Measurements from ENCODE around the gene PODN. TPM values are rescaled to one million over a fixed set of nuclear protein-coding genes. Genes with fewer than 3 reads are reported as not detected.

PODN gene
- total RNA-seq, 1 donor from 2014 or later = 0.10 TPM

GRCh38 chr1:53020588-53020987, 41.4 kb upstream of the PODN start:
- Mint-ChIP-seq H3K36me3 (ENCODE audit: low read depth, unreplicated experiment) (no peaks in the 10 kb centered on the region), H3K4me1 (ENCODE audit: unreplicated experiment) (peaks cover 7% of the 10 kb centered on the region), H3K4me3 (ENCODE audit: unreplicated experiment) (no peak overlapping the region), H3K27me3 (ENCODE audit: unreplicated experiment) (no peaks in the 10 kb centered on the region), H3K27ac (ENCODE audit: unreplicated experiment) (no peak overlapping the region), H3K9me3 (ENCODE audit: unreplicated experiment) (no peaks in the 10 kb centered on the region)
- no peak for DNase-seq (ENCODE audit: low spot score)
- no peak for TF ChIP-seq CTCF (IDR thresholded peaks at IDR 0.05; ENCODE audit: unreplicated experiment)

GRCh38 chr1:53022179-53022578, 39.8 kb upstream of the PODN start:
- Mint-ChIP-seq H3K9me3 (ENCODE audit: unreplicated experiment) (no peaks in the 10 kb centered on the region), H3K27ac (ENCODE audit: unreplicated experiment) (no peak overlapping the region), H3K4me1 (ENCODE audit: unreplicated experiment) (no peaks in the 10 kb centered on the region), H3K4me3 (ENCODE audit: unreplicated experiment) (no peak overlapping the region), H3K27me3 (ENCODE audit: unreplicated experiment) (no peaks in the 10 kb centered on the region), H3K36me3 (ENCODE audit: low read depth, unreplicated experiment) (no peaks in the 10 kb centered on the region)
- DNase-seq (ENCODE audit: low spot score) = no peak
- no peak for TF ChIP-seq CTCF (IDR thresholded peaks at IDR 0.05; ENCODE audit: unreplicated experiment)

- H3K36me3 Mint-ChIP-seq (ENCODE audit: low read depth, unreplicated experiment) = no peaks in the 10 kb centered on the region
- H3K4me3 Mint-ChIP-seq (ENCODE audit: unreplicated experiment) = no peak overlapping the region
- H3K27me3 Mint-ChIP-seq (ENCODE audit: unreplicated experiment) = no peaks in the 10 kb centered on the region
- no peaks in the 10 kb centered on the region for H3K9me3 Mint-ChIP-seq (ENCODE audit: unreplicated experiment)
- no peaks in the 10 kb centered on the region for H3K4me1 Mint-ChIP-seq (ENCODE audit: unreplicated experiment)
- no peak for DNase-seq (ENCODE audit: low spot score)
- no peak for TF ChIP-seq CTCF (IDR thresholded peaks at IDR 0.05; ENCODE audit: unreplicated experiment)
- H3K27ac Mint-ChIP-seq (ENCODE audit: unreplicated experiment) = no peak overlapping the region
Observed at GRCh38 chr1:53023546-53023945, 38.5 kb upstream of the PODN start.

- H3K4me1 Mint-ChIP-seq (ENCODE audit: unreplicated experiment) = no peaks in the 10 kb centered on the region
Observed at GRCh38 chr1:53024117-53024516, 37.9 kb upstream of the PODN start.

More at GRCh38 chr1:53024117-53024516, 37.9 kb upstream of the PODN start:
- no peak overlapping the region for H3K4me3 Mint-ChIP-seq (ENCODE audit: unreplicated experiment)
- no peaks in the 10 kb centered on the region for H3K27me3 Mint-ChIP-seq (ENCODE audit: unreplicated experiment)
- DNase-seq (ENCODE audit: low spot score) = no peak
- TF ChIP-seq CTCF (IDR thresholded peaks at IDR 0.05; ENCODE audit: unreplicated experiment) = no peak
- no peaks in the 10 kb centered on the region for H3K36me3 Mint-ChIP-seq (ENCODE audit: low read depth, unreplicated experiment)
- H3K9me3 Mint-ChIP-seq (ENCODE audit: unreplicated experiment) = no peaks in the 10 kb centered on the region
- no peak overlapping the region for H3K27ac Mint-ChIP-seq (ENCODE audit: unreplicated experiment)
